GM12878 (cell line): ENCODE results near the gene EEFSEC. TPM values are rescaled to one million over a fixed set of nuclear protein-coding genes. Genes with fewer than 3 reads are reported as not detected.

ENCODE experiments used
- ATAC-seq: fragments of 200-7000 bp; cut with Tn5 transposase; 3 replicates; pipeline ENCODE4 v1.9.1; 2020; ENCODE audit warnings: mild to moderate bottlenecking, moderate library complexity
- BruUV-seq: library from RNA; stranded (reverse); fragments of 400-500 nt; replicated peaks from 2 replicates; lab custom pipeline; 2021; lab: Mats Ljungman, UMichigan
- CTCF ChIA-PET: fragments of 300-600 bp; sonication (Branson Sonifier 250); formaldehyde crosslinking; extraction: SDS; loops from one replicate; lab custom pipeline; 2021; ENCODE audit warnings: inconsistent platforms; lab: Yijun Ruan, JAX
- POLR2A ChIA-PET: fragments of 350-600 bp; formaldehyde crosslinking; extraction: SDS; loops from one replicate; lab custom pipeline; 2021; ENCODE audit warnings: inconsistent platforms; lab: Charles Lee
- RAD21 ChIA-PET: fragments of 300-600 bp; sonication (Branson Sonifier 250); formaldehyde crosslinking; loops from one replicate; lab custom pipeline; 2023; ENCODE audit warnings: antibody characterized with exemption; ENCODE audit not compliant: unreplicated experiment; lab: Charles Lee
- SMC1A ChIA-PET: fragments of 300-600 bp; sonication (Branson Sonifier 250); formaldehyde crosslinking; loops from one replicate; lab custom pipeline; 2023; ENCODE audit not compliant: unreplicated experiment, uncharacterized antibody; lab: Charles Lee
- DNase-seq: peaks from one replicate; pipeline ENCODE4 v3.0.0-alpha.2; 2011; ENCODE audit warnings: low read depth, low spot score
- FAIRE-seq: peaks from 3 replicates; lab custom pipeline; 2011; peaks lifted over from hg19 to GRCh38; lab: Jason Lieb, UNC
- H2AFZ ChIP-seq: 2 replicates; pipeline ENCODE4 v1.6.0; 2011; ENCODE audit warnings: low read depth, low read length, control low read depth; ENCODE audit not compliant: control insufficient read depth
- H3K27ac ChIP-seq: 2 replicates; pipeline ENCODE4 v1.5.1; 2011; ENCODE audit warnings: control low read depth; ENCODE audit not compliant: control insufficient read depth, insufficient read depth
- H3K27me3 ChIP-seq, 2 experiments: replicated peaks in 1 of 2; 2 replicates each; pipeline versions ENCODE4 v1.6.0 to v1.6.1; 2011; ENCODE audit warnings: low read length in 1 of 2; ENCODE audit not compliant: control insufficient read depth in 2 of 2, insufficient read depth in 2 of 2
- H3K36me3 ChIP-seq, 2 experiments: 2 replicates each; pipeline ENCODE4 v1.5.1; 2011; ENCODE audit warnings: low read length in 1 of 2; ENCODE audit not compliant: control insufficient read depth in 2 of 2, insufficient read depth in 2 of 2
- H3K4me1 ChIP-seq: 2 replicates; pipeline ENCODE4 v1.6.1; 2011; ENCODE audit warnings: mild to moderate bottlenecking, low read length, moderate library complexity, mixed read lengths; ENCODE audit not compliant: control insufficient read depth, insufficient read depth
- H3K4me2 ChIP-seq: 2 replicates; pipeline ENCODE4 v1.6.0; 2011; ENCODE audit warnings: control low read depth; ENCODE audit not compliant: control insufficient read depth, insufficient read depth
- H3K4me3 ChIP-seq: fragments of 200-600 bp; sonication (generic); 2 replicates; pipeline ENCODE4 v1.5.1; 2016
- H3K79me2 ChIP-seq: 2 replicates; pipeline ENCODE4 v1.6.0; 2011; ENCODE audit warnings: low read length; ENCODE audit not compliant: control insufficient read depth, insufficient read depth
- H3K9ac ChIP-seq: 2 replicates; pipeline ENCODE4 v1.8.0; 2011; ENCODE audit warnings: low read length, control low read depth, mixed read lengths; ENCODE audit not compliant: control insufficient read depth, insufficient read depth
- H3K9me3 ChIP-seq: replicated peaks from 3 replicates; pipeline ENCODE4 v1.5.1; 2011; ENCODE audit warnings: mild to moderate bottlenecking, low read length; ENCODE audit not compliant: control insufficient read depth, insufficient read depth
- H4K20me1 ChIP-seq: 2 replicates; pipeline ENCODE4 v1.6.0; 2011; ENCODE audit not compliant: control insufficient read depth, insufficient read depth
- MEF2B ChIP-seq: fragments of 450-650 bp; IDR thresholded peaks from 2 replicates; pipeline ENCODE4 v1.6.1; 2018; ENCODE audit warnings: mild to moderate bottlenecking, moderate library complexity; ENCODE audit not compliant: partially characterized antibody, poor library complexity, severe bottlenecking
- MTA3 ChIP-seq: IDR thresholded peaks from 2 replicates; pipeline ENCODE4 v1.6.1; 2012; ENCODE audit warnings: low read length, inconsistent platforms, borderline replicate concordance
- STAT3 ChIP-seq: IDR thresholded peaks from 2 replicates; pipeline ENCODE4 v1.6.1; 2011; ENCODE audit warnings: low read depth, low read length, improper control_type of control experiment
- TAF1 ChIP-seq: IDR thresholded peaks from 2 replicates; pipeline ENCODE4 v1.6.1; 2011; ENCODE audit warnings: mild to moderate bottlenecking, low read depth, low read length, borderline replicate concordance
- WGBS: methylation state at CpG from one replicate; pipeline ENCODE4 v1.1.6; 2016; ENCODE audit warnings: low lambda C conversion rate; ENCODE audit not compliant: insufficient replicate concordance, insufficient coverage; ENCODE audit errors: missing lambda C conversion rate; 5-methylcytosine and 5-hydroxymethylcytosine counted together
- in situ Hi-C: fragments of 300-500 bp; cut with MboI; formaldehyde crosslinking; loops from 9 replicates; pipeline ENCODE4 v1.14.3; 2018; ENCODE audit warnings: mixed read lengths
- intact Hi-C: fragments of 100-400 bp; cut with micrococcal nuclease; formaldehyde crosslinking; loops from one replicate; pipeline ENCODE4 v1.14.2; 2022; ENCODE audit not compliant: unreplicated experiment
- polyA plus RNA-seq, 11 experiments: library from polyadenylated mRNA; depleted of rRNA in 4 of 11; unstranded in 6 of 11; stranded (reverse) in 5 of 11; fragments of >200 nt; fragmentation: Nextera tagmentation in 4 of 11; fragmentation: Illumina TruSeq in 1 of 11; extraction: Ambion mirVana in 4 of 11; extraction: Trizol in 1 of 11; gene quantifications; 1 replicate in 1 of 11; 2 replicates in 10 of 11; pipeline versions ENCODE4 v1.2.1 to v1.2.3, GENCODE V29; 2011 to 2016; ENCODE audit warnings: inconsistent platforms in 2 of 11, missing spikeins in 2 of 11, low read depth in 1 of 11
- total RNA-seq, 4 experiments: library from RNA; depleted of rRNA in 3 of 4; stranded (reverse); fragments of >200 nt in 3 of 4; fragmentation: Illumina TruSeq in 1 of 4; extraction: Trizol in 1 of 4; gene quantifications; 2 replicates each; pipeline versions ENCODE4 v1.2.1 to v1.2.3, GENCODE V29; 2013 to 2021

The EEFSEC gene
- total and polyA plus RNA-seq, 10 of the 15 experiments (the other 5 are each of a cell fraction or from before 2014, with no cell fraction given) = 0.29 to 29.1 (median 16.1) TPM

GRCh38 chr3:128433837-128434165 lies 280.5 kb downstream of the EEFSEC start:
- Histone ChIP-seq H3K4me3 (no peak overlapping the region), H3K9me3 (no peaks in the 10 kb centered on the region), H3K27me3 (peaks cover 2 to 17% of the 10 kb centered on the region in 2 experiments), H3K9ac (no peak overlapping the region), H3K36me3 (no peaks in the 10 kb centered on the region), H3K4me2 (no peak overlapping the region), H4K20me1 (no peaks in the 10 kb centered on the region; the same call in 1 of the 2 replicates), H3K4me1 (no peaks in the 10 kb centered on the region), H3K79me2 (no peaks in the 10 kb centered on the region), H2AFZ (no peak overlapping the region), H3K27ac (no peak overlapping the region)
- DNase-seq (no peak), ATAC-seq (no peak), FAIRE-seq (no peak)
- intact Hi-C loops (no loop called here), in situ Hi-C loops (no loop called here)
- TF ChIP-seq MEF2B = no peak
- WGBS = 0% methylated on average over 2 of the region's 2 CpGs
- POLR2A ChIA-PET = no interaction called here
- no TSS peak for BruUV-seq
- CTCF ChIA-PET = interaction anchor here (1.2 kb wide), 1 partner anchor 64 kb away, joined by 4 read pairs; no protein-coding TSS in a partner anchor
- RAD21 ChIA-PET = interaction anchor here (1.5 kb wide), 1 partner anchor 64 kb away, joined by 3 read pairs; no protein-coding TSS in a partner anchor
- SMC1A ChIA-PET = no interaction called here

- no TSS peak for BruUV-seq
- POLR2A ChIA-PET = no interaction called here
- WGBS = 3% methylated on average over 2 of the region's 2 CpGs
- CTCF ChIA-PET = interaction anchor here (1.2 kb wide), 1 partner anchor 63 kb away, joined by 4 read pairs; no protein-coding TSS in a partner anchor
- FAIRE-seq (no peak), DNase-seq (no peak), ATAC-seq (no peak)
- Histone ChIP-seq H3K9me3 (no peaks in the 10 kb centered on the region), H4K20me1 (no peaks in the 10 kb centered on the region; the same call in 1 of the 2 replicates), H3K36me3 (no peaks in the 10 kb centered on the region), H3K4me3 (no peak overlapping the region), H2AFZ (no peak overlapping the region), H3K9ac (no peak overlapping the region), H3K4me1 (no peaks in the 10 kb centered on the region), H3K27ac (no peak overlapping the region), H3K4me2 (no peak overlapping the region), H3K27me3 (peaks cover 6 to 17% of the 10 kb centered on the region in 2 experiments), H3K79me2 (no peaks in the 10 kb centered on the region)
- SMC1A ChIA-PET = no interaction called here
- RAD21 ChIA-PET = interaction anchor here (1.5 kb wide), 1 partner anchor 63 kb away, joined by 3 read pairs; no protein-coding TSS in a partner anchor
- intact Hi-C loops = no loop called here
- TF ChIP-seq STAT3 (no peak), TAF1 (no peak), MTA3 (no peak)
- in situ Hi-C loops = no loop called here
These were observed 281.2 kb downstream of the EEFSEC start for GRCh38 chr3:128434524-128434923.
